Omental fat pad (tissue), 4 donors: ENCODE results near the gene STPG3. TPM values are rescaled to one million over a fixed set of nuclear protein-coding genes. Genes with fewer than 3 reads are reported as not detected.

Source experiments
- ATAC-seq: fragments of 150-250 bp; one replicate; pipeline ENCODE4 v1.9.1; 2016; ENCODE audit warnings: mild to moderate bottlenecking, moderate library complexity; ENCODE audit not compliant: low FRiP score
- DNase-seq: peaks from one replicate; pipeline ENCODE4 v3.0.0-alpha.2; 2019; ENCODE audit warnings: low spot score
- total RNA-seq, 4 donors: library from RNA; depleted of rRNA; stranded (reverse); fragments of >200 nt; gene quantifications; one replicate each; pipeline ENCODE4 v1.1.0, GENCODE V29; 2016
- TF ChIP-seq, protein P1 (sequence below), 3 donors: fragments of 450-650 bp; IDR thresholded peaks; one replicate each; pipeline ENCODE4 v1.5.1; 2016 to 2017; ENCODE audit warnings: antibody characterized with exemption in 3 of 3, mild to moderate bottlenecking in 3 of 3, moderate library complexity in 2 of 3

STPG3 gene
- total RNA-seq, 4 donors from 2014 or later = 0.56 TPM; not detected in 3

- DNase-seq (no peak), ATAC-seq (no peak)
- TF ChIP-seq, protein P1, sequence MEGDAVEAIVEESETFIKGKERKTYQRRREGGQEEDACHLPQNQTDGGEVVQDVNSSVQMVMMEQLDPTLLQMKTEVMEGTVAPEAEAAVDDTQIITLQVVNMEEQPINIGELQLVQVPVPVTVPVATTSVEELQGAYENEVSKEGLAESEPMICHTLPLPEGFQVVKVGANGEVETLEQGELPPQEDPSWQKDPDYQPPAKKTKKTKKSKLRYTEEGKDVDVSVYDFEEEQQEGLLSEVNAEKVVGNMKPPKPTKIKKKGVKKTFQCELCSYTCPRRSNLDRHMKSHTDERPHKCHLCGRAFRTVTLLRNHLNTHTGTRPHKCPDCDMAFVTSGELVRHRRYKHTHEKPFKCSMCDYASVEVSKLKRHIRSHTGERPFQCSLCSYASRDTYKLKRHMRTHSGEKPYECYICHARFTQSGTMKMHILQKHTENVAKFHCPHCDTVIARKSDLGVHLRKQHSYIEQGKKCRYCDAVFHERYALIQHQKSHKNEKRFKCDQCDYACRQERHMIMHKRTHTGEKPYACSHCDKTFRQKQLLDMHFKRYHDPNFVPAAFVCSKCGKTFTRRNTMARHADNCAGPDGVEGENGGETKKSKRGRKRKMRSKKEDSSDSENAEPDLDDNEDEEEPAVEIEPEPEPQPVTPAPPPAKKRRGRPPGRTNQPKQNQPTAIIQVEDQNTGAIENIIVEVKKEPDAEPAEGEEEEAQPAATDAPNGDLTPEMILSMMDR (IDR thresholded peaks at IDR 0.05) = no peak
These were observed 48.1 kb downstream of the STPG3 start for GRCh38 chr9:137299203-137299565.

DNA sequence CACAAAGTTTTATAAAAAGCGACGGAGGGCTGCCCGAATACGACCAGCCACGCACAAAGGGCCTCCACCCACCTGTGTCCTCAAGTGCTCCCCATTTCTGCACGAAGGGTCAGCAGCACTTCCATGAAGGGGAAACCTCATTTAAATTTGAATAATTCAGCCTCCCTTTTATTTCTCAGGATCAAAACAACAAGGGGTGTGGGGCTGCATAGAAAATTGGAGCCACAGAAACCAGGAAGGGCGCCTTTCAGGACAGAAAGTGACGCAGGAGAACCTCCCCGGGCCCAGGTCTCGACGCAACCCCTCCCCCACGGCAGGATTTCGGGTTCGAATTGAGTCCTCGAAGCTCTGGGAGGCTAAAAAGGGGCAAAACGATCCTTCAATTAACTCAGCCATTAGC is 48.9 kb downstream of the STPG3 start:
- ATAC-seq (no peak), DNase-seq (no peak)
- TF ChIP-seq, protein P1 (IDR thresholded peaks at IDR 0.05) = no peak

- ATAC-seq = no peak
These were observed 49.5 kb downstream of the STPG3 start for GRCh38 chr9:137300567-137301080.

GRCh38 chr9:137301081-137301947 is 50.2 kb downstream of the STPG3 start:
- DNase-seq (no peak), ATAC-seq (peak; percentile 25)
- TF ChIP-seq, protein P1 (IDR thresholded peaks at IDR 0.05) = no peak

More at GRCh38 chr9:137300567-137301080, 49.5 kb downstream of the STPG3 start:
- TF ChIP-seq, protein P1 (IDR thresholded peaks at IDR 0.05) = no peak
- no peak for DNase-seq

DNA sequence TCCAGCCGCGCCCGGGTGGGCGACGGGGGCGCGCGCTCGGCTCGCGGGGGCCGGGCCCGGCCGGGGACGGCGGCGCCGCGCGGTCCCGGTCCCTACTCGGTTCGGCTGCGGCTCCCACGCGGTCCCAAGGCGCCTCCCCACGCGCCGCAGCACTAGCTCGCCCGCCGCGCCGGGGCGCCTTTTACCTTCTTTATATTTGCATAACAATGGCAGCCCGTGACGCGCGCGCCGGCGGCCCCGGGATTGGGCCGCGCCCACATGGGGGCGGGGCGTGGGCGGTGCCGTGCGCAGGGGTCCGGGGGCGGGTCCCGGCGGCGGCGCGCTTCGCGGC is 51.0 kb downstream of the STPG3 start, which contains the start of gene NRARP:
TSS of gene NRARP (minus strand) at position 154 of the 331 bp plus-strand sequence. CDS start 343 bp downstream, outside the sequence.
- ATAC-seq (peak; percentile 70), DNase-seq (peak; percentile 84)
- TF ChIP-seq, protein P1 (IDR thresholded peaks at IDR 0.05) = no peak

- TF ChIP-seq, protein P1 (IDR thresholded peaks at IDR 0.05) = peak in 1 of 3 donors; percentile 52
- DNase-seq (no peak), ATAC-seq (peak; percentile 12)
These were observed 51.5 kb downstream of the STPG3 start for GRCh38 chr9:137302449-137303150.

Other genes starting within 250 kb of the STPG3 start
- 10 to 100 TPM; 15.4 to 31.5 (median 25.9) TPM for gene ABCA2, start 223.0 kb upstream of the STPG3 start, total RNA-seq
- 1 to 10 TPM in 1 of 4 donors, under 1 TPM in 2, not detected in 1; 0.19 to 3.6 (median 0.31) TPM for gene FUT7, start 219.2 kb upstream of the STPG3 start, total RNA-seq
- gene NPDC1, start 205.1 kb upstream of the STPG3 start, total RNA-seq = 10 to 100 TPM; 37.2 to 70.5 (median 58.5) TPM
- gene ENTPD2, start 197.2 kb upstream of the STPG3 start, total RNA-seq = under 1 TPM in 3 of 4 donors, not detected in 1; 0.25 to 0.72 (median 0.28) TPM
- 1 to 10 TPM in 1 of 4 donors, under 1 TPM in 2, not detected in 1; 0.13 to 1.8 (median 0.37) TPM for gene SAPCD2, start 180.7 kb upstream of the STPG3 start, total RNA-seq
- gene UAP1L1, start 173.8 kb upstream of the STPG3 start, total RNA-seq = 10 to 100 TPM in 2 of 4 donors, 1 to 10 TPM in 2; 5.2 to 12.8 (median 9.7) TPM
- 10 to 100 TPM; 30.2 to 39.9 (median 33.9) TPM for gene MAN1B1, start 164.3 kb upstream of the STPG3 start, total RNA-seq
- 100 to 1,000 TPM in 3 of 4 donors, 10 to 100 TPM in 1; 91.8 to 132 (median 119) TPM for gene DPP7, start 136.6 kb upstream of the STPG3 start, total RNA-seq
- gene GRIN1, start 112.1 kb upstream of the STPG3 start, total RNA-seq = not detected
- not detected for gene LRRC26, start 81.2 kb upstream of the STPG3 start, total RNA-seq
- not detected for gene TMEM210, start 79.2 kb upstream of the STPG3 start, total RNA-seq
- gene ANAPC2, start 62.7 kb upstream of the STPG3 start, total RNA-seq = 10 to 100 TPM; 17.4 to 38.8 (median 22.8) TPM
- gene SSNA1, start 62.6 kb upstream of the STPG3 start, total RNA-seq = 10 to 100 TPM; 51.2 to 78.2 (median 67.1) TPM
- 1 to 10 TPM; 3.6 to 6.5 (median 4.9) TPM for gene TPRN, start 50.5 kb upstream of the STPG3 start, total RNA-seq
- gene TMEM203, start 45.6 kb upstream of the STPG3 start, total RNA-seq = 10 to 100 TPM; 21.6 to 29.1 (median 27.1) TPM
- 1 to 10 TPM; 5.6 to 6.6 (median 6.1) TPM for gene NDOR1, start 45.6 kb upstream of the STPG3 start, total RNA-seq
- gene RNF208, start 29.0 kb upstream of the STPG3 start, total RNA-seq = 1 to 10 TPM in 1 of 4 donors, under 1 TPM in 2, not detected in 1; 0.65 to 1.0 (median 0.72) TPM
- gene CYSRT1, start 26.1 kb upstream of the STPG3 start, total RNA-seq = under 1 TPM in 3 of 4 donors, not detected in 1; 0.36 to 0.65 (median 0.38) TPM
- under 1 TPM in 1 of 4 donors, not detected in 3; 0.19 TPM for gene RNF224, start 23.8 kb upstream of the STPG3 start, total RNA-seq
- gene SLC34A3, start 20.4 kb upstream of the STPG3 start, total RNA-seq = not detected
- gene TUBB4B, start 10.0 kb upstream of the STPG3 start, total RNA-seq = 100 to 1,000 TPM; 197 to 452 (median 288) TPM
- gene NELFB, start 4.0 kb downstream of the STPG3 start, total RNA-seq = 10 to 100 TPM; 22.2 to 42.8 (median 34.2) TPM
- gene TOR4A, start 26.4 kb downstream of the STPG3 start, total RNA-seq = 10 to 100 TPM in 3 of 4 donors, 1 to 10 TPM in 1; 9.8 to 17.7 (median 11.6) TPM
- 10 to 100 TPM in 1 of 4 donors, 1 to 10 TPM in 3; 4.6 to 12.3 (median 7.2) TPM for gene NRARP, start 51.0 kb downstream of the STPG3 start, total RNA-seq
- gene EXD3, start 171.9 kb downstream of the STPG3 start, total RNA-seq = 10 to 100 TPM in 3 of 4 donors, 1 to 10 TPM in 1; 8.3 to 18.3 (median 10.5) TPM
- gene NOXA1, start 172.1 kb downstream of the STPG3 start, total RNA-seq = 1 to 10 TPM in 3 of 4 donors, under 1 TPM in 1; 0.84 to 3.8 (median 2.1) TPM
- not detected for gene ENTPD8, start 190.1 kb downstream of the STPG3 start, total RNA-seq
- gene NSMF, start 208.0 kb downstream of the STPG3 start, total RNA-seq = 10 to 100 TPM; 29.6 to 59.9 (median 31.5) TPM